Measurements from ENCODE around the gene MYDGF. TPM values are rescaled to one million over a fixed set of nuclear protein-coding genes. Genes with fewer than 3 reads are reported as not detected.

MYDGF gene
- total and polyA plus RNA-seq, 9 of the 15 experiments (the other 6 are each of a cell fraction or from before 2014, with no cell fraction given) = 4.2 to 141 (median 82.1) TPM

DNA sequence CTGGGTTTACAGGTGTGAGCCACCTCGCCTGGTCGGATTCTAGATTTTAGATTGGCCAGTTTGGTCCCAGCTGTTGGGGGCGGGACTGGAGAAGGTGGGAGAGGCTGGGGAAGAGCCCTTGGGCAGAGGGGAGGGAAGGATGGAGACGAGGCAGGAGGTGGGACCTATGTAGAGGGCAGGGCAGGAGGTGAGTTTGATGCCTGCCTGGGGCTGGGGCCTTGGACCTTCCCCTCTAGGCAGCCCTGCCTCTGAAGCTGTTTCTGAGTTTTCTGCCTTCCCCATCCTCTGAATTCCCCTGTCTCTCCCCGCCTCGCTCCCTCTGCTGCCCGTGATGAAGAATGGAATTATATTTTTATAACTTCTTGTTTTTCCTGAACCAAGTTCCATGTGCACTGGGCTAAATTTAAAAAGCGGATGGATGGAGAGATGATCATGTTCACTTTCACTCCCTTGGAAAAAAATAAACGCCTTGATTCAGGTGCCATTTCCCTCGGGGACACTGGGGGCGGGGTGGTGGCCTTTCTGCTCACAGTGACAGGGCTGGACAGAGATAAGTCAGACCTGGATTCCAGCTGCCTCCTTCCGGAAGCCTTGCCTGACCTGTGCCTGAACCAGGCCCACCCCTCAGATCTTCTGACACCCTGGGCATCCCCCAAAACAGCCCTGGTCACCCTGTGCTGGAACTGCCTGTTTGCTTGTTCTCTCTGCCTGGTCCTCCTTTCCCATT is 47.3 kb downstream of the MYDGF start (continued):
- TF ChIP-seq HNRNPUL1 (IDR thresholded peaks at IDR 0.05; ENCODE audit: low read length) = no peak
- TF ChIP-seq EP300 (IDR thresholded peaks at IDR 0.05; ENCODE audit: low read length) = peak; percentile 18; the same call in 1 of the 2 replicates
- TF ChIP-seq ATF1 (CRISPR knock-in tag; IDR thresholded peaks at IDR 0.05) = no peak
- 0 out of 2 replicates have a peak, but pooled peaks have one; percentile 11 for TF ChIP-seq ATF1 (tag; IDR thresholded peaks at IDR 0.05)
- TF ChIP-seq BCOR (IDR thresholded peaks at IDR 0.05) = no peak
- no peak for TF ChIP-seq RUNX1 (IDR thresholded peaks at IDR 0.05; ENCODE audit: low read depth)
- TF ChIP-seq TRIM24 (IDR thresholded peaks at IDR 0.05) = no peak
- TF ChIP-seq NCOA2 (IDR thresholded peaks at IDR 0.05; ENCODE audit: partially characterized antibody in 2 of 2) = no peak
- TF ChIP-seq ARID1B (IDR thresholded peaks at IDR 0.05) = peak; percentile 50; the same call in 1 of the 2 replicates
- TF ChIP-seq HIVEP1 (CRISPR knock-in tag; IDR thresholded peaks at IDR 0.05) = no peak
- no peak for TF ChIP-seq MYC (IDR thresholded peaks at IDR 0.05; ENCODE audit: low read depth, low read length)
- no peak for TF ChIP-seq MYC (CRISPR knock-in tag; IDR thresholded peaks at IDR 0.05; ENCODE audit: borderline replicate concordance, low read depth)
- TF ChIP-seq CCAR2 (IDR thresholded peaks at IDR 0.05; ENCODE audit: low read depth, low read length) = no peak
- TF ChIP-seq DACH1 (IDR thresholded peaks at IDR 0.05; ENCODE audit: partially characterized antibody) = peak; percentile 21
- no peak for TF ChIP-seq HDGF (IDR thresholded peaks at IDR 0.05)
- TF ChIP-seq, protein P1, sequence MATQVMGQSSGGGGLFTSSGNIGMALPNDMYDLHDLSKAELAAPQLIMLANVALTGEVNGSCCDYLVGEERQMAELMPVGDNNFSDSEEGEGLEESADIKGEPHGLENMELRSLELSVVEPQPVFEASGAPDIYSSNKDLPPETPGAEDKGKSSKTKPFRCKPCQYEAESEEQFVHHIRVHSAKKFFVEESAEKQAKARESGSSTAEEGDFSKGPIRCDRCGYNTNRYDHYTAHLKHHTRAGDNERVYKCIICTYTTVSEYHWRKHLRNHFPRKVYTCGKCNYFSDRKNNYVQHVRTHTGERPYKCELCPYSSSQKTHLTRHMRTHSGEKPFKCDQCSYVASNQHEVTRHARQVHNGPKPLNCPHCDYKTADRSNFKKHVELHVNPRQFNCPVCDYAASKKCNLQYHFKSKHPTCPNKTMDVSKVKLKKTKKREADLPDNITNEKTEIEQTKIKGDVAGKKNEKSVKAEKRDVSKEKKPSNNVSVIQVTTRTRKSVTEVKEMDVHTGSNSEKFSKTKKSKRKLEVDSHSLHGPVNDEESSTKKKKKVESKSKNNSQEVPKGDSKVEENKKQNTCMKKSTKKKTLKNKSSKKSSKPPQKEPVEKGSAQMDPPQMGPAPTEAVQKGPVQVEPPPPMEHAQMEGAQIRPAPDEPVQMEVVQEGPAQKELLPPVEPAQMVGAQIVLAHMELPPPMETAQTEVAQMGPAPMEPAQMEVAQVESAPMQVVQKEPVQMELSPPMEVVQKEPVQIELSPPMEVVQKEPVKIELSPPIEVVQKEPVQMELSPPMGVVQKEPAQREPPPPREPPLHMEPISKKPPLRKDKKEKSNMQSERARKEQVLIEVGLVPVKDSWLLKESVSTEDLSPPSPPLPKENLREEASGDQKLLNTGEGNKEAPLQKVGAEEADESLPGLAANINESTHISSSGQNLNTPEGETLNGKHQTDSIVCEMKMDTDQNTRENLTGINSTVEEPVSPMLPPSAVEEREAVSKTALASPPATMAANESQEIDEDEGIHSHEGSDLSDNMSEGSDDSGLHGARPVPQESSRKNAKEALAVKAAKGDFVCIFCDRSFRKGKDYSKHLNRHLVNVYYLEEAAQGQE (IDR thresholded peaks at IDR 0.05; ENCODE audit: borderline replicate concordance) = peak; percentile 34; the same call in 1 of the 2 replicates
- TF ChIP-seq, protein P1 (CRISPR knock-in tag; IDR thresholded peaks at IDR 0.05; ENCODE audit: low read depth) = no peak
- TF ChIP-seq SOX6 (IDR thresholded peaks at IDR 0.05) = no peak
- 0 out of 4 replicates have a peak, but pooled peaks have one; percentile 15 to 19 for TF ChIP-seq NRF1 (conservative IDR thresholded peaks at IDR 0.05 in 1 of 2, IDR thresholded peaks at IDR 0.05 in 1 of 2)
- TF ChIP-seq ZBTB17 (CRISPR knock-in tag; IDR thresholded peaks at IDR 0.05) = no peak
- TF ChIP-seq ZNF695 (CRISPR knock-in tag; IDR thresholded peaks at IDR 0.05) = no peak
- TF ChIP-seq ZFP30 (CRISPR knock-in tag; IDR thresholded peaks at IDR 0.05; ENCODE audit: borderline replicate concordance) = no peak
- TF ChIP-seq, protein P2, sequence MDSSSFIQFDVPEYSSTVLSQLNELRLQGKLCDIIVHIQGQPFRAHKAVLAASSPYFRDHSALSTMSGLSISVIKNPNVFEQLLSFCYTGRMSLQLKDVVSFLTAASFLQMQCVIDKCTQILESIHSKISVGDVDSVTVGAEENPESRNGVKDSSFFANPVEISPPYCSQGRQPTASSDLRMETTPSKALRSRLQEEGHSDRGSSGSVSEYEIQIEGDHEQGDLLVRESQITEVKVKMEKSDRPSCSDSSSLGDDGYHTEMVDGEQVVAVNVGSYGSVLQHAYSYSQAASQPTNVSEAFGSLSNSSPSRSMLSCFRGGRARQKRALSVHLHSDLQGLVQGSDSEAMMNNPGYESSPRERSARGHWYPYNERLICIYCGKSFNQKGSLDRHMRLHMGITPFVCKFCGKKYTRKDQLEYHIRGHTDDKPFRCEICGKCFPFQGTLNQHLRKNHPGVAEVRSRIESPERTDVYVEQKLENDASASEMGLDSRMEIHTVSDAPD (CRISPR knock-in tag; IDR thresholded peaks at IDR 0.05) = no peak

Data from K562 (cell line).